HG03135 (cell line): Measurements from ENCODE around the gene ELL.
"Not testable (repeated sequence)": the region's sequence is repeated elsewhere in the genome, so short reads cannot be mapped to it uniquely, and the experiment has no call there.

ENCODE experiments used
- ATAC-seq: cut with Tn5 transposase; IDR thresholded peaks from one replicate; pipeline ENCODE4 v1.9.1; 2021; ENCODE audit warnings: mild to moderate bottlenecking, moderate library complexity; ENCODE audit not compliant: unreplicated experiment

The ELL gene

DNA sequence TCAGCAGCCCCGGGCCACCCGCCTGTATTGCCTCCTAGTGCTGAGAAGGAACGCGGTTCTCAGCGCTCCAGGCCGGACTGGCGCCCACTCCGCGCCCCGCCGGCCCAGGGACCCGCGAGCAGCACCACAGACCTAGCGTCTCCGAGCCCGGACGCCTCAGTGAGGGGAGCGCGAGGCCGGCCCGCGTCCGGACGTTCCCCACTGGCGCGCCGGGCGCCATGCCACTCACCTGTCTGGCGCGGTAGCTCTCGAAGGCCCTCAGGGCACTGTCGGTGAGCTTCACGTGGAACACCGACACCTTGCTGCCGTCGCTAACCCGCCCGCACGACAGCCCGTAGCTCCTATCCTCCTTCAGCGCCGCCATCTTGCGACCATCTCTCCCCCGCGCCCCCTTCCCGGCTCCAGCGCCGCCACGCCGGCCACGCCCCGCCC lies at the start of gene ELL:
TSS of gene ELL (minus strand) at position 379 of the 432 bp plus-strand sequence. CDS start at position 364, 15 bp downstream.
- no peak for ATAC-seq

DNA sequence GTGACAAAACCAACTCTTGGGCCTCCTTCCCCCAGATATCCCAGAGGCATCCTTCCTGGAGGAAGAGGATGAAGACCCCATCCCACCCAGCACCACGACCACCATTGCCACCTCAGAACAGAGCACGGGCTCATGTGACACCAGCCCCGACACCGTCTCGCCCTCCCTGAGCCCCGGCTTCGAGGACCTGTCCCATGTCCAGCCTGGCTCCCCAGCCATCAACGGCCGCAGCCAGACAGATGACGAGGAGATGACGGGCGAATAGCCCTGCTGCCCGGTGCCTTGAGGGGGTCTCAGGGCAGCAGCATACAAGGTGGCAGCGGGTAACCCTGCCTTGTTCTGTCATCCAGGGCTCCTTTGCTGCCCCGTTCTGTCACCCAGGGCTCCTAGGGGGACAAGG lies 46.5 kb upstream of the ELL start:
- ATAC-seq: no peak

DNA sequence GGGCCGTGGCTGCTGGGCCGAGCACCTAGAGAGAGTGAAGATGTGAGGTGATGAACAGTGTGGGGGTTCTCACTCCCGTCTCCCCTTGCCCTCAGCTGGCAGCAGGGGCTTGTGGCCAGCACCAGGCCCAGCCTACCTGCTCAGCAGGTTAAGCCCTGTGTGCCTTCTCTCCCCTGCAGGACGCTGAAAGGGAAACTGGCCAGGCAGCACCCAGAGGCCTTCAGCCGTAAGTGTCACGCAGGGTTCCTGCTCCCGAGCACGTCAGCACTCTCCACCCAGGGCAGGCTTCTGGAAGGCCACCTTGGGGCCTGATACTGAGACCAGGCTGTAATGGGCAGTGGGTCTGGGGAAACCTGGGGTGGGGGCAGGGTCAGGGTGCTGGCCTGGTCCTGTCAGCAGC lies 45.1 kb upstream of the ELL start:
- no peak for ATAC-seq

DNA sequence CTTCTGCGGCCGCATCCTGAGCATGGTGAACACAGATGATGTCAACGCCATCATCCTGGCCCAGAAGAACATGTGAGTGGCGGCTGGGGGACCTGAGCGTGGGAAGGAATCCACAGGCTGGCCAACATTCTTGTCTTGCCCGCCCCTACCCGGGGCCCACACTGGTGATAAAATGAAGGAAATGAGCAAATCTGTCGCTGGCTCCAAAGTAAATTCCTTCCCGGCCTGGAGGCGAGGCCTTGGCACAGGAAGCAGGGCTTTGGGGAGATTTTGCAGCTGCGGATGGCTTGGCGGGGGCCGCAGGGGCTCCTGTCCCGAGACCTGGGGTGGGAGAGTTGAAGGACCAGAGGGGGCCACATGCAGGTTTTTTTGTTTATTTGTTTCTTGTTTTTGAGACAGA lies 40.2 kb upstream of the ELL start:
- ATAC-seq: no peak

DNA sequence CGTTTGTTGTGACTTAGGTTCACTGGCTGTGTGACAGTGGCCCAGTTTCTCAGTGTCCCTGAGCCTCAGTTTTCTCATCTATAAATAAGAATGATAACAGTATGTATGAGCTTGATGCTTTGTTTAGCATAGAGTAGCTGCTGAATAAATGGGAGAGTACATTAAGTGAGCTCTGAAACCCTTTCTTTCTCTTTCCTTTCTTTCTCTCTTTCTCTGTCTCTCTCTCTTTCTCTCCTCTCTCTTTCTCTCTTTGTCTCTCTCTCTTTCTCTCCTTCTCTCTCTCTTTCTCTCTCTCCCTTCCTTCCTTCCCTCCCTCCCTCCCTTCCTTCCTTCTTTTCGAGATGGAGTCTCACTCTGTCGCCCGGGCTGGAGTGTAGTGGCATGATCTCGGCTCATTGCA lies 37.8 kb upstream of the ELL start:
- ATAC-seq: no peak

DNA sequence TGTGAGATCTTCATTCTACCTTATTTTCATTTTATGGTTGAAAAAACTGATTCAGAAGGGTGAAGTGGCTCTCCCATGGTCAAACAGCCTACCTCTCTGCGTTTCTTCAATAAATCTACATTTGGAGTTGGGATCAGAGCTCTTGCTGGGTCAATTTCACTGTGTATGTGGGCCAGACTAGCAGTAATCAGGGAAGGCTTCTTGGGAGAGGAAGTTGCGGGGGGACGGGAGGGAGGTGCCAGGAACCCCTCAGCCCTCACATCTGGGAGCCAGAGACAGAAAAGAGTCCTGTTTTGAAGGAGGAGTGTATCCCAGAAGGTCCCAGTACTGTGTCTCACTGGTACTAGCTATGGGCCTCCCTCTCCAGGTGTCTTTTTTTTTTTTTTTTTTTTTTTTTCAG lies 36.7 kb upstream of the ELL start:
- ATAC-seq: no peak

DNA sequence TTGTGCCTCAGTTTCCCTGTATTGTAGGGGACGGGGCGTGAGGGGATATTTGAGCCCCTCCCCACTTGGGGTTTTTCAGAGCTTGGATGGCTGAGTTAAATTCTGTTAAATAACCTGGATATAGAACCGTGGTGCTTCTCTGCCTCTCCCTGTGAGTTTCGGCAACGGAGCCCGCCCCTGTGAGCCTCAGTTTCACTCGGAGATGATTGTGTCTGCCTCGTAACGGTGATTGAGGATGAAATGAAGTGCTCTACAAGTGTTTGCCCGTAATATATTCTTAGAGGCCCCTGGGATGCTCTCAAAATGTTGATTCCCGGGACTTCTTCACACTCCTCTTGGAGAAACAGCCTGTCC lies 36.3 kb upstream of the ELL start:
- ATAC-seq: no peak

DNA sequence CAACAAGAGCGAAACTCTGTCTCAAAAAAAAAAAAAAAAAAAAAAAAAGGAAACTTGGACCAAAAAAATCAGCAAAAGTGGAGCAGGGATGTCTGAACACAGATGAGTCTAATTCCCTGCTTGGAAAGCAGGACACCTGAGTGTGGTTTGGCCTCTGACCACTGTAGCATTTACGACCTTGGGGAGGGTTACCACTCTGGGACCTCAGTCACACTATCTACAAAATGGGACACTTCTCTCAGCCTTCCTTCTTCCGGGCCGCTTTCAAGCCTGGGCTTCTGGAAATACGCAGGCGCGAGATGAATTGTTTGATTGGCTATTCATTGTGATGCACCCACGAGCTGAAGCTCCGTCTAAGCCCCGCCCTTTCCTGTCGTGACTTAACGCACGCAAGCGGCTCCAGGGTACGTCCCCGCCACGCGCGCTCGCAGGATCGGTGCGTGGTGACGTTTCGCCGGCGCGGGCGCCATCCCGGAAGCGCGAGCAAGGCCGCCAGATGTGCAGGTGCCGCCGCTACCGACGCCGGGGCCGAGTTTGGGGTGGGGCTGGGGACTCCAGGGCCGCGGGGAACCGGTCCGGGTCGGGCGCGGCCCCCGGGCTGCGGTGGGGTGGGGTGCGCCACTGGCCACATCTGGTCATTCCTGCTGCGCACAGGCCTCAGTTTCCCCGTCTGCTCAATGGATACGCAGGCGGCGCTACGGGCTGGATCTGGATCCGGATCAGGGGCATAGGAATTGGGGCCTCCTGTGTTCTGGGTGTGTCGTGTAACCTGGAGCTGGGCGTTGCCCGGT lies 35.7 kb upstream of the ELL start, which contains the start of gene KXD1:
TSS of gene KXD1 (plus strand) at position 460 of the 791 bp plus-strand sequence. CDS start 4,187 bp downstream, outside the sequence.
- peak; percentile 94 for ATAC-seq

DNA sequence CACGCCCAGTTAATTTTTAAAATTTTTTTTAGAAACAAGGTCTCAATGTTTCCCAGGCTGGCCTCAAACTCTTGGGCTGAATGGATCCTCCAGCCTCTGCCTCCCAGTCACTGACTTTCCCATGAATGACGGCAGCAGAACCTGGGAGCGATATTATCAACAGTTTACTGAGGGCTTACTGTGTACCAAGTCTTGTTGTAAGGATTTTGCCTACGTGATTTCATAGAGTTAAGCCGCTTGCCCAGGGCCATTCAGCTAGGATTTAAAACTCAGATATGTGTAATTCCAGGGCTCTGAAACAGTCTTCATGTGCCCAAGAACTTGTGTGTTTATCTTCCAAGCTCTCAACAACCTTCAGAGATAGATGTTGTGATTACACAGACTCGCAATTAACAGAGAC lies 29.8 kb upstream of the ELL start:
- no peak for ATAC-seq

DNA sequence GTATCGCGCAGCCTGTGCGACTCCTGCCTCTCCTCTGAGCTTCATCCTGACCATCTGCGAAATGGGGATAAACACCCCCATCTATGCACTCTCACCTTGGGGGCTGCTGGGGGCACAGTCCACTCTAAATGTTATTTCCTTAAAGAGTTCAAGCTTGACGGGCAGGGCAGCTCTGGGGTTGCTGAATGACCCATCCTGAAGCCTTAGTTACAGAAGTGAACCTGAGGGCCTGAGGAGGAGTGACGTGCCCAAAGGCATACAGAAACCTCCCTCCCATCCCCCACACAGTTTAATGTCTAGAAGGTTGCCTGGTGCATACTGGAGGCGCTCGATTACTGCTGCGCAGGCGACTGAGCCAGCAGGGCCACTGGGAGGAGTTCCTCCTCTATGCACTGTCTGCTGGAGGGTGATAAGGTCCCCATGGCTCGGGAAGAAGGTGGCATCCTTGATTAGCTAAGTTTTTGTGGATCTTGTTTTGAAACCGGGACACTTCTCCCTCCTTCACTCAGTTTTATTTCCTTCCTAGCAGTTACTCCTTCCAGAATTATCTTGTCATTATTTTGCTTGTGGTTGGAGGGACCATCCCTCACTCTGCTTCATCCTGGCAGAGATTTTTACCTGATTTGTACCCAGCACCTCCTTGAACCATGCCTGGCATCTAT lies 22.1 kb upstream of the ELL start:
- peak; percentile 45 for ATAC-seq

DNA sequence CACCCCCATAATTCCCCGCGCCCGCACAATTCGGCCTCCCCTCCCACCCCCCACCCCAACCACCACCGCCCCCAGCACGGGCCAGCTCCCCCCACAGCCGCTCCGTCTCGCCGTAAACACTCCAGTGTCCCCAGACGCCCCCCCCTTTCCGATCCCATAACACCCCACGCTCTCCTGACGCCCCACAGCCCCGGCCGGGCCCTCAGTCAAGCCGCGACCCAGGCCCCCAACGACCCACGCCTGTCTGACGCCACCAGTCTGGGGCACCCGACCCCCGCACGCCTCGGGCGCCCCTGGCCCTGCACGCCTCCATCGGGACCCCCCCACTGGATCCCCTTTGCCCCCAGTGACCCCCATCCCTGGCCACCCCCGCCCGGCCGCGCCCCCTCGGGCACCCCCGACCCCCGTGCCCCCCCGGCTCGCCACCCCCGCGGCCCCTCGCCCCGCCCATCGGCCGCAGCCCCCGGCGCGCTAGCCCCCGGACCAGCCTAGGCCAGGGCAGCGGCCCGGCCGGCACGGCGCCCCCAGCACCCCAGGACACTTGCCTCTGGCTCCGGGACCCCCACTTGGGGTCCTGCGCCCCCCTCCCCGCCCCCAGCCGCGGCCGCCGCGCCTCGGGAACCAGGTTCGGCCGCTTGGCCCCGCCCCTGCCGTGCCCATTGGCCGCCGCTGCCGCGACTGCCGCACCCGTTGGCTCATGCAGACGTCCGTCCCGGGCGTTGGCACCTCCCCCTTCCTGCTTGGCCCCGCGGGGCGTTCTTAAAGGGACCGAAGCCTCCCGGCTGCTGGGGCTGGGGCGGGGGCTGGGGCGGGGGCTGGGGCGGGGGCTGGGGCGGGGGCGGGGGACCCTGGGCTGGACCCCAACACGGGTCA lies 21.3 kb upstream of the ELL start, which contains the start of gene FKBP8:
TSS of gene FKBP8 (minus strand) at position 633 of the 873 bp plus-strand sequence. CDS start 1,603 bp downstream, outside the sequence.
- ATAC-seq: peak; percentile 83

DNA sequence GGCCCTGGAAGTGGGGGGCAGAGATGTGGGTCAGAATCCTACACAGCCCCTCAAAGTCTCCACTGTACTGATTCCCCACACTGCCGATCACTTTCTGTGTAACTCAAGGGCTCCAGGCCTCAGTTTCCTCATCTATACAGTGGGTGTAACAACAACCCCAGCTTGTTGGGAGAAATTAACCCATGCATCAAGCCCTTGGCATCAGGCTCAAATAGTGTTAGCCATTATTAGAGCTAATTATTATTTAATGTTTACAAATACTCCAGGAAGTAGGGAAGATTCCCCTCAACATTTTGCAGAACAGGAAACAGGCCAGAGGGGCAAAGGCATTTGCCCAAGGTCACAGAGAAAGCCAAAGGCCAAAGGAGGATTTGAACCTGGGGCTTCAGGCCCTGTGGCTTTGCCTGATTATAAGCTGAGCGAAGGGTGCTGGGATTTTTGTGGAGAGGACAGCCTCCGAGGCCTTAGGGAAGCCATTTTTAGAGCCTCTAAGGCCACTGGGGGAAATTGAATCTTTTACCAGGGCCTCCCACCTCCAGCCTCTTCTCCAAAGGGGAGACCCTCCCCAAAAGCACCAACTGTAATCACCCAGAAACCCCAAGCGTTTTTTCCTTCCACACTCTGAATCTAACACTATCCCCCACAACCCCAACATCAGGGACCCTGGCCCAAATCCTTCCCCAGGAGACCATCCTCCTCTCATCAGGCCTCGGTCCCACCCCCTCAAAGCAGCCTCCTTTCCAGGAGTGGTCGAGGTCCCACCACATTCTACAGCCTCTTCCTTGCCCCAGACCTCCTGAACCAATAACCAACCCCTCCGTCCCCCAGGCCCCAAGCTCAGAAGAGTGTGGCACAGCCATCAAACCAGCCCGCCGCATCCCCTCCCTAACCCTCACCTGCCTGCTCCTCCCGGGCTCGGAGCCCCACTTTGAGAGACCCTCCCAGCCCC lies 20.4 kb upstream of the ELL start:
- ATAC-seq: no peak

DNA sequence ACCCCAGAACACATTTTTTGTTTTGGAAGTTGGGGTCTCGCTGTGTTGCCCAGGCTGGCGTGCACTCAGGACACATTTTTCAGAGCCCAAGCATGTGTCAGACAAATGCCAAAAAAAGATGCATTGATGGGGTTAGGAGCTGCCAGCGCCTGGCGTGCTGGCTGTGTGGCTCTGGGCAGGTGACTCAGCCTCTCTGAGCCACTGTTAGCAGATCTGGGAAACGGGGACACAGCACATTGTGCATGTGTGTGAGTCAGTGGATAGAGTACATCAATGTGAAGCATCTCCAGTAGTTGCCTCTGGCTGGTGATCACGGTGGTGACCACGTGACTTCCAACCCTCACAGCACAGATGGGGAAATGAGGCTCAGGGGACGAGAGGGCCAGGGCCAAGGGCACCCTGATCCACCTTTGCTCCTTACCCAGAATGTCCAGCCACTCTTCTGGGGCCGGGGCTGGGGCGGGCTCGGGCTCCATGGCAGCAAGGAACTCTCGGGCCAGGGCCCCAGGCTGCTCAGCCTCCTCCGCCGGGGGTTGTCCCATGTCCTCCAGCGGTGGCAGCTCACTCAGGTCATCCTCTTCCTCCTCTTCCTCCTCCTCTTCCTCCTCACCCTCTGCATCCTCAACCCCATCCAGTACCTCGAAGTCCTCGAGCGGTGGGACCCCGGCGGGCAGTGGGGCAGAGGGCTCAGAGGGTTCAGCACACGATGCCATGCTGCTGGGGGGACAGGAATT lies 19.6 kb upstream of the ELL start:
- no peak for ATAC-seq

DNA sequence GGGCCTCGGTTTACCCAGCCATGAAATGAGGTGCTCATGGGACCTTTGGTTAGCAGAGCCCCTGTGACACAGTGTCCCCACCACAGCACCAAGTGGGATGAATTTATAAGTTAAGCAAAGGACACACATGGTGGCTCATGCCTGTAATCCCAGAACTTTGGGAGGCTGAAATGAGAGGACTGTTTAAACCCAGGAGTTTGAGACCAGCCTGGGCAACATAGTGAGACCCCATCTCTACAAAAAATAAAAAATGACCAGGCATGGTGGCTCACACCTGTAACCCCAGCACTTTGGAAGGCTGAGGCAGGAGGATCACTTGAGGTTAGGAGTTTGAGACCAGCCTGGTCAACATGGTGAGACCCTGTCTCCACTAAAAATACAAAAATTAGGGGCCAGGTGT lies 18.3 kb upstream of the ELL start:
- not testable (repeated sequence) for ATAC-seq

DNA sequence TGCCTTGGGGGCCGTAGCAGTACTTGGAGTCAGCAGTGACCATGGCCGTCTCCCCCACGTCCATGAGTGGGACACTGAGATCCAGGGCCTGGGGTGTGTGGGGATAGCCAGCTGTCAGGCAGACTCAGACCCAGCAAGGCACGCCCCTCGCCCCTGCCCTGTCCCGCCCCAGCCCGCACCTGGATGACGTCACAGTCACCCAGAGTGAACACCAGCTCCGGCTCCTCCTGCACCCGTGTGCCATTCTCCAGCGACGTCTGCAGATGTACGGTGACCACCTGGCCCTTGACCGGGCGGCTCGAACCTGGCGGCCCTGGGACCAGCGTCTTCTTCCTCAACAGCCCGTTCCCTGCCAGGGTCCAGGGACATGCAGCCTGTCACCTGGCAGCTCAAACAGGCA lies 17.5 kb upstream of the ELL start:
- no peak for ATAC-seq

DNA sequence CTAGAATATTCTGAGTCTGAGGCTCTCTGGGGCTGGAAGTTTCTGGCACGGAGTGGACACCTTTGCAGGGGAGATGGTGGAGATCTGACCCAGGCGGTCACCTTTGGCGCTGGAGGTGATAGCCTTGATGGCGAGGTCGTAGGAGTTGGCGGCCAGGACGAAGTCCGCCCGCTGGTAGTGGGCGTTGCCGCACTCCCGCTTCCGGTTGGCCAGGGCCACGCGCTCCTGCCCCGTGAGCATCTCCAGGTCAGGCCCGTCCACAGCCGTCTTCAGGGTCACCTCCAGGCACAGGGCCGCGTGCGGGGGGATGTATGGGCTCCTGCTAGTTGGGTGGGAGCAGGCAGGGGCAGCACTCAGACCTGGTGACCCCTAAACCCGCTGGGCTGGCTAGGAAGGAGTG lies 16.2 kb upstream of the ELL start:
- ATAC-seq: no peak

DNA sequence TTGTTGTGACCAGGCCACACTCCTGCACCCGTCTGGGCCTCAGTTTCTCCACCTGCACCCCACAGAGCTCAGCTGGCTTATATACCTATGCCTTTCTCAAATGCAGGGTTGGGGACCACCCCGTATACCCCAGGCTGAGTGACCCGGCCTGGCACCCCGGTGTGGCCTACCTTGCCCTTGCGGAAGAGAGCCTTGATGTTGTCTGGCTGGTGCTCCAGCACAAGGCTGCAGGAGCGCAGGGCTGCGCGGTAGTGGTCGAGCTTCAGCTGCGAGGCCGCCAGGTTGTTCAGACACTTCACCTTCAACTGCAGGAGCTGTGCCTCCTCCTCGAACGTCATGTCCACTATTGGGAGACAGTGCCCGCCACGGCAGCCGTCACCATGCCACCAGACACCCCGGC lies 15.6 kb upstream of the ELL start:
- no peak for ATAC-seq

DNA sequence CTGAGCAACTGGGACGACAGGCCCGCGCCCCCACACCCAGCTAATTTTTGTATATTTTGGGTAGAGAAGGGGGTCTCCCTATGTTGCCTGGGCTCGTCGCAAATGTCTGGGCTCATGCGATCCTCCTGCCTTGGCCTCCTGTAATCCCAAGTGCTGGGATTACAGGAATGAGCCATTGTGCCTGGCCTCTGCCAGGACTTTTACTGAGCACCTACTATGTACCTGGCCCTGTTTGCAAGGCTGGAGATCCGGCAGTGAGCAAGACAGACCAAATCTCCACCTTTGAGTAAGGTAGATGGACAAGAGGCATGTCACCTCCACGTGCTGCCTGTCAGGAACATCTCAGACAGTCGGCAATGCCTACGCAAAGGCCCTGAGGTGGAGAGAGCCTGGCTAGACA lies 14.6 kb upstream of the ELL start:
- ATAC-seq: no peak

DNA sequence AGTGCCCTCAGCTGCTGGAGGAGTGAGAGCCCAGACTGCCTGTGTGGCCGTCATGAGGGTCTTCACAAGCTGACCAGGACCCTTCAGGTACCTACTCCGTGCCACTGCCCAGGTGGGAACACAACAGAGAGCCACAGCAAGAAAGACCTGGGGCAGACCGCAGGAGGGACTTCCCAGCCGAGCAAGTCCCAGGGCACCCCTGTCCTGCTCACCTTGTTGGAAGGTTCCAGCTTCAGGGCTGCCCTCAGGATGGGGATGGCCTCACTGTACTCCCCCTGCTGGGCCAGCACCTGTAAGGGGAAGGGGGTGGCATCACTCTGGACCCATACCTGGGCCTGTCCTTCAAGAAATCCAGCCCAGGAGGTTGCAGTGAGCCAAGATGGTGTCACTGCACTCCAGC lies 11.2 kb upstream of the ELL start:
- ATAC-seq: no peak
